Endodermal cell (in vitro differentiated cells): ENCODE data around the gene METTL16. TPM values are rescaled to one million over a fixed set of nuclear protein-coding genes. Genes with fewer than 3 reads are reported as not detected.
A peak's percentile ranks its signal among the peaks of the same experiment; 100 is the strongest.

Source experiments
- DNase-seq: peaks from one replicate; pipeline ENCODE4 v3.0.0-alpha.2; 2017
- H3K27ac ChIP-seq: 2 replicates; pipeline ENCODE4 v1.5.1; 2013; ENCODE audit warnings: mild to moderate bottlenecking, low read depth, low read length, moderate library complexity
- H3K27me3 ChIP-seq: 2 replicates; pipeline ENCODE4 v1.6.1; 2013; ENCODE audit warnings: mild to moderate bottlenecking, low read length, moderate library complexity; ENCODE audit not compliant: insufficient read depth, control insufficient read depth, poor library complexity, severe bottlenecking
- H3K36me3 ChIP-seq: 2 replicates; pipeline ENCODE4 v1.7.0; 2013; ENCODE audit warnings: mild to moderate bottlenecking, low read length, moderate library complexity; ENCODE audit not compliant: control insufficient read depth, insufficient read depth
- H3K4me1 ChIP-seq: one replicate; pipeline ENCODE4 v1.7.0; 2013; ENCODE audit warnings: low read length; ENCODE audit not compliant: control insufficient read depth, insufficient read depth
- H3K4me3 ChIP-seq: 2 replicates; pipeline ENCODE4 v1.5.1; 2013; ENCODE audit warnings: mild to moderate bottlenecking, low read length, moderate library complexity
- H3K9ac ChIP-seq: 2 replicates; pipeline ENCODE4 v1.6.1; 2013; ENCODE audit warnings: mild to moderate bottlenecking, low read length, moderate library complexity; ENCODE audit not compliant: poor library complexity, severe bottlenecking; ENCODE audit errors: extremely low read depth
- H3K9me3 ChIP-seq: 2 replicates; pipeline ENCODE4 v1.6.1; 2013; ENCODE audit warnings: mild to moderate bottlenecking, low read length, moderate library complexity; ENCODE audit not compliant: control insufficient read depth
- H3K27ac Mint-ChIP-seq: 2 replicates; pipeline ENCODE4 v1.8.0; 2020; ENCODE audit warnings: mixed read lengths
- H3K27me3 Mint-ChIP-seq: 2 replicates; pipeline ENCODE4 v1.8.0; 2021; ENCODE audit warnings: mild to moderate bottlenecking, mixed read lengths; ENCODE audit not compliant: insufficient read depth
- H3K36me3 Mint-ChIP-seq: 2 replicates; pipeline ENCODE4 v1.8.0; 2020; ENCODE audit warnings: low read depth, mixed read lengths
- H3K4me1 Mint-ChIP-seq: 2 replicates; pipeline ENCODE4 v1.8.0; 2020; ENCODE audit warnings: mixed read lengths
- H3K4me3 Mint-ChIP-seq: 2 replicates; pipeline ENCODE4 v1.8.0; 2020; ENCODE audit warnings: mild to moderate bottlenecking, moderate library complexity, mixed read lengths
- H3K9me3 Mint-ChIP-seq: 2 replicates; pipeline ENCODE4 v1.8.0; 2020; ENCODE audit warnings: mild to moderate bottlenecking, mixed read lengths
- WGBS, 2 experiments: methylation state at CpG; one replicate each; pipeline versions ENCODE4 v1.1.5 to v1.1.7; 2013; ENCODE audit warnings: missing lambda C conversion rate in 2 of 2, mixed read lengths in 1 of 2; ENCODE audit not compliant: insufficient coverage in 1 of 2, insufficient read length in 1 of 2; 5-methylcytosine and 5-hydroxymethylcytosine counted together
- total RNA-seq, 2 donors: library from RNA; stranded (reverse); fragmentation: NEBNext Ultra II Directional in 1 of 2; extraction: Animal tissue kit (Norgen Biotek cat#: 25700) in 1 of 2; gene quantifications; 2 replicates in 1 of 2; 3 replicates in 1 of 2; pipeline ENCODE4 v1.2.1, GENCODE V29; 2021
- TF ChIP-seq, protein P1 (sequence below): fragments of 200-600 bp; sonication (generic); conservative IDR thresholded peaks from 2 replicates; pipeline ENCODE4 v1.5.0; 2021; ENCODE audit warnings: antibody characterized with exemption, mild to moderate bottlenecking

Gene METTL16
- total RNA-seq, 2 donors from 2014 or later = 51.5 to 59.6 TPM

GRCh38 chr17:2423271-2423670 is 88.4 kb downstream of the METTL16 start:
- Histone ChIP-seq H3K4me1 (no peaks in the 10 kb centered on the region), H3K27me3 (no peaks in the 10 kb centered on the region), H3K9me3 (no peaks in the 10 kb centered on the region), H3K36me3 (peaks cover 64% of the 10 kb centered on the region), H3K9ac (no peak overlapping the region), H3K4me3 (no peak overlapping the region), H3K27ac (no peak overlapping the region)
- Mint-ChIP-seq H3K27me3 (no peaks in the 10 kb centered on the region), H3K36me3 (peaks cover 71% of the 10 kb centered on the region), H3K4me1 (no peaks in the 10 kb centered on the region), H3K9me3 (no peaks in the 10 kb centered on the region), H3K27ac (no peak overlapping the region), H3K4me3 (no peak overlapping the region)
- TF ChIP-seq, protein P1, sequence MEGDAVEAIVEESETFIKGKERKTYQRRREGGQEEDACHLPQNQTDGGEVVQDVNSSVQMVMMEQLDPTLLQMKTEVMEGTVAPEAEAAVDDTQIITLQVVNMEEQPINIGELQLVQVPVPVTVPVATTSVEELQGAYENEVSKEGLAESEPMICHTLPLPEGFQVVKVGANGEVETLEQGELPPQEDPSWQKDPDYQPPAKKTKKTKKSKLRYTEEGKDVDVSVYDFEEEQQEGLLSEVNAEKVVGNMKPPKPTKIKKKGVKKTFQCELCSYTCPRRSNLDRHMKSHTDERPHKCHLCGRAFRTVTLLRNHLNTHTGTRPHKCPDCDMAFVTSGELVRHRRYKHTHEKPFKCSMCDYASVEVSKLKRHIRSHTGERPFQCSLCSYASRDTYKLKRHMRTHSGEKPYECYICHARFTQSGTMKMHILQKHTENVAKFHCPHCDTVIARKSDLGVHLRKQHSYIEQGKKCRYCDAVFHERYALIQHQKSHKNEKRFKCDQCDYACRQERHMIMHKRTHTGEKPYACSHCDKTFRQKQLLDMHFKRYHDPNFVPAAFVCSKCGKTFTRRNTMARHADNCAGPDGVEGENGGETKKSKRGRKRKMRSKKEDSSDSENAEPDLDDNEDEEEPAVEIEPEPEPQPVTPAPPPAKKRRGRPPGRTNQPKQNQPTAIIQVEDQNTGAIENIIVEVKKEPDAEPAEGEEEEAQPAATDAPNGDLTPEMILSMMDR = no peak
- 97 to 99% methylated on average over 5 to 6 of the region's 6 CpGs for WGBS, 2 experiments
- DNase-seq = no peak

- Mint-ChIP-seq H3K9me3 (no peaks in the 10 kb centered on the region), H3K27ac (peak overlapping the region; percentile 23), H3K4me3 (no peak overlapping the region), H3K4me1 (no peaks in the 10 kb centered on the region), H3K36me3 (peaks cover 68% of the 10 kb centered on the region), H3K27me3 (no peaks in the 10 kb centered on the region)
- Histone ChIP-seq H3K4me1 (no peaks in the 10 kb centered on the region), H3K36me3 (peaks cover 57% of the 10 kb centered on the region), H3K9ac (no peak overlapping the region), H3K27me3 (no peaks in the 10 kb centered on the region), H3K27ac (no peak overlapping the region), H3K9me3 (no peaks in the 10 kb centered on the region), H3K4me3 (no peak overlapping the region)
- DNase-seq = peak; percentile 76
- TF ChIP-seq, protein P1 = peak; percentile 64
- WGBS, 2 experiments = 90 to 93% methylated on average over 25 to 27 of the region's 27 CpGs
These were observed 90.2 kb downstream of the METTL16 start for GRCh38 chr17:2421315-2422147.

DNA sequence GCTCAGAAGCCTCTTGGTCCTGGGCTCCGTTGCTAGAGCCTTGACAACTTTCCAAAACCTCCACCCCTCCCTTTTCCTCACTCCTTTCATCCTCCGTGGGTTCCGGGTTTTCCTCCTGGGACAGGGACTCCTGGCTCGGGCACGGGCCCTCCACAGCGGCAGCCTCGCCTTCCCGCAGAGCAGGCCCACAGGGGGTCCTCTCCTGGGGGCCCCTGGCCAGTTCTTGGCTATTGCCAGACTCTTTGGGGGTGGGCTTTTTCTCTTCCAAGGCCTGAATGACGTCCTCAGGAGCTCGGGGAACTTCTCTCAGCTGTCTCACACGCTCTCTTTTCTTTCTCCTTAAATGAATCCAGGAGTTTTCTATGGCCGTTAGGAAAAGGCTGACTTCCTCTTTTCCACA is 91.5 kb downstream of the METTL16 start:
- no peak overlapping the region for H3K27ac ChIP-seq
- 92 to 93% methylated on average over 2 to 12 of the region's 12 CpGs for whole genome bisulfite sequencing, 2 experiments
- Mint-ChIP-seq H3K27ac (no peak overlapping the region), H3K27me3 (no peaks in the 10 kb centered on the region), H3K4me1 (no peaks in the 10 kb centered on the region), H3K4me3 (no peak overlapping the region), H3K9me3 (no peaks in the 10 kb centered on the region), H3K36me3 (peaks cover 58% of the 10 kb centered on the region)
- H3K27me3 ChIP-seq = no peaks in the 10 kb centered on the region
- no peak for DNase-seq
- TF ChIP-seq, protein P1 = no peak
- H3K9ac ChIP-seq = no peak overlapping the region
- H3K4me1 ChIP-seq = no peaks in the 10 kb centered on the region
- no peaks in the 10 kb centered on the region for H3K9me3 ChIP-seq
- peaks cover 52% of the 10 kb centered on the region for H3K36me3 ChIP-seq
- H3K4me3 ChIP-seq = no peak overlapping the region
